22Rv1 (cell line): ENCODE data around the gene AOPEP.

ENCODE experiments used
- H3K27ac ChIP-seq: fragments of 450-650 bp; 2 replicates; pipeline ENCODE4 v1.5.1; 2017
- ZFX ChIP-seq: fragments of 450-650 bp; IDR thresholded peaks from 2 replicates; pipeline ENCODE4 v1.6.1; 2017; ENCODE audit warnings: antibody characterized with exemption, borderline replicate concordance
- TF ChIP-seq, protein P1 (sequence below): fragments of 450-650 bp; IDR thresholded peaks from 2 replicates; pipeline ENCODE4 v1.5.1; 2017; ENCODE audit warnings: mild to moderate bottlenecking

The AOPEP gene

DNA sequence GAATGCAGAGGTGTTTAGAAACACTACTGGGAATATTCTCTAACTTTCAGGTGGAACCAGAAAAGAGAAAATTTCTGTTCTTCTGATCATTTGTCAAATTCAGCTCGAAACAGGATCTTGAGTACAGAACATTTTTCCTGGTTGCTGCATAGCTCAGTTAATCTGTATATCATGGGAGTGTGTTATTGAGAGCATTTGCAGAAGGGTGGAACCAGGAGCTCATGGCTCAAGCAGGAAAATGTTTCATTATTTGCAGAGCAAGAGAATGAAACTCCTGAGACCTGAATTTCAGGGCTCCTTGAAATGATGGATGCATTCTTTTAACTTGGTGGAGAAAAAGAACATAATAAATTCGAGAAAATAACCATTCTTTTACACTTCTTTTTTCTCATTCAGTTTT lies 97.9 kb downstream of the AOPEP start:
- TF ChIP-seq, protein P1, sequence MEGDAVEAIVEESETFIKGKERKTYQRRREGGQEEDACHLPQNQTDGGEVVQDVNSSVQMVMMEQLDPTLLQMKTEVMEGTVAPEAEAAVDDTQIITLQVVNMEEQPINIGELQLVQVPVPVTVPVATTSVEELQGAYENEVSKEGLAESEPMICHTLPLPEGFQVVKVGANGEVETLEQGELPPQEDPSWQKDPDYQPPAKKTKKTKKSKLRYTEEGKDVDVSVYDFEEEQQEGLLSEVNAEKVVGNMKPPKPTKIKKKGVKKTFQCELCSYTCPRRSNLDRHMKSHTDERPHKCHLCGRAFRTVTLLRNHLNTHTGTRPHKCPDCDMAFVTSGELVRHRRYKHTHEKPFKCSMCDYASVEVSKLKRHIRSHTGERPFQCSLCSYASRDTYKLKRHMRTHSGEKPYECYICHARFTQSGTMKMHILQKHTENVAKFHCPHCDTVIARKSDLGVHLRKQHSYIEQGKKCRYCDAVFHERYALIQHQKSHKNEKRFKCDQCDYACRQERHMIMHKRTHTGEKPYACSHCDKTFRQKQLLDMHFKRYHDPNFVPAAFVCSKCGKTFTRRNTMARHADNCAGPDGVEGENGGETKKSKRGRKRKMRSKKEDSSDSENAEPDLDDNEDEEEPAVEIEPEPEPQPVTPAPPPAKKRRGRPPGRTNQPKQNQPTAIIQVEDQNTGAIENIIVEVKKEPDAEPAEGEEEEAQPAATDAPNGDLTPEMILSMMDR: no peak
- H3K27ac ChIP-seq: no peak overlapping the region

DNA sequence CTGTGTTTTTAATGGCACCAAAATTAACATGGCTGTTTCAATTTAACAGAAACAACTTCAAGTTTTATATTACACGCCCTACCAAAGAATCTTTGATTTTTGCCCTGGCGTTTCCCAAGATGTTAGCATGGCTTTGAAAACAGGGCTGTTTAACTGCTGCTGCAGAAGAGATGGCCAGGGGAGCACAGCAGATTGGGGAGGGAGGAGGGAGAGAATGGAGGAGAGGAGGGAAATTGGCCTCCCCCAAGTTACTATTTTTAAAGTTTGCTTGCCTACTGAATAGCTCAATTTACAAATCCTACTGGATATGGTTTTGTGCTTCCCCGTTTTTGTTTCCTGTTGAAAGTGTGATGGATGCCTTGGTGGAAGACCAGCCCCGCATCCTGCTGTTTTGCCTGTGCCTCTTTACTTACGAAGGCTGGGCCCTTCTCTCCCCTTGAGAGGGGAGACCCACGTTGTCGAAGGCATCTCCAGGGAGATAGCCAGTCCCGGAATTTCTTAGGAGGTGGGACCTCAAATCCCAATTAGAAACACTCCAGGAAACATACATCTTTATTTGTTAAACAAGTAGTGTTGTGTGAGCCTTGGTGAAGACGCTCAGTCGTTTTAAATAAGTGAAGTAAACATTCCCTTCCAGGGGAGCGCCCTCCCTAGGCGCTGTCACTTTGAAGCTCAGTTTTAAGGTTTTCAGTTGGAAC lies 98.6 kb downstream of the AOPEP start:
- TF ChIP-seq, protein P1: no peak
- no peak for TF ChIP-seq ZFX
- no peak overlapping the region for H3K27ac ChIP-seq

DNA sequence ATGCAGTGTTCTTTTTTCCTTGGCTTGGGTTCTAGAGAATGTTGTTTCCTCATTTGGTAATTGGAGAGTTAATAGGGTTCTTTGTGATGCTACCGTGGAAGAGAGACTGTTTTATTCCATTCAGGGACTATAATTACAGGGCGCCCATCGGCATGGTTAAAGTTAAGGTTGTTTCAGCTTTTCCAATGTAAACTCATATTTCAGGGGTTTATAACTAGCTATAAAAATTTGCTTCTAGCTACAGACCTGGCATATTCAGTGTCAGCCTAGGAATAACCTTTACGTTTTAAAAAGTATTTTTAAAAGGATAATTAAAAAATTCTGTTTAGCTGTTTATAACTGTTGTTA lies 99.1 kb downstream of the AOPEP start:
- no peak overlapping the region for H3K27ac ChIP-seq
- no peak for TF ChIP-seq ZFX
- TF ChIP-seq, protein P1: no peak

DNA sequence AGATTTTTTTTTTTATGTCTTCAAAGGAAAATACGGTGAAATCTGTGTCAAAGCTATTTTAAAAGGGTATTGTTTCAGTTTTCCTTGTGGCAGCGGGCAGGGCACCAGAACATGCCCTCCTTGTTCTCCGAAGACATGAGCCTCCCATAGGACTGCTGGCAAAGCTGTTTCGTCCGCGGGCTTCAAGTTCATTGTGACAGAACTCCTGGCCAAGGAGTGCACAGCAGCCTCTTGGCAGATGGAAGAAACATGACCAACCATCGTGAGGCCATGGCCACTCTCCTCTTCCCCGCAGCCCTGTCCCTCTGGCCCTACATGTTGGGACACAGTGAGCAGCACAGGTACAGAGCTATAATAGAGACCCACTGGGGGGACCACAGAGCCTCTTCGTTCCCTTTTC lies 99.5 kb downstream of the AOPEP start:
- TF ChIP-seq, protein P1: no peak
- TF ChIP-seq ZFX: no peak
- no peak overlapping the region for H3K27ac ChIP-seq

DNA sequence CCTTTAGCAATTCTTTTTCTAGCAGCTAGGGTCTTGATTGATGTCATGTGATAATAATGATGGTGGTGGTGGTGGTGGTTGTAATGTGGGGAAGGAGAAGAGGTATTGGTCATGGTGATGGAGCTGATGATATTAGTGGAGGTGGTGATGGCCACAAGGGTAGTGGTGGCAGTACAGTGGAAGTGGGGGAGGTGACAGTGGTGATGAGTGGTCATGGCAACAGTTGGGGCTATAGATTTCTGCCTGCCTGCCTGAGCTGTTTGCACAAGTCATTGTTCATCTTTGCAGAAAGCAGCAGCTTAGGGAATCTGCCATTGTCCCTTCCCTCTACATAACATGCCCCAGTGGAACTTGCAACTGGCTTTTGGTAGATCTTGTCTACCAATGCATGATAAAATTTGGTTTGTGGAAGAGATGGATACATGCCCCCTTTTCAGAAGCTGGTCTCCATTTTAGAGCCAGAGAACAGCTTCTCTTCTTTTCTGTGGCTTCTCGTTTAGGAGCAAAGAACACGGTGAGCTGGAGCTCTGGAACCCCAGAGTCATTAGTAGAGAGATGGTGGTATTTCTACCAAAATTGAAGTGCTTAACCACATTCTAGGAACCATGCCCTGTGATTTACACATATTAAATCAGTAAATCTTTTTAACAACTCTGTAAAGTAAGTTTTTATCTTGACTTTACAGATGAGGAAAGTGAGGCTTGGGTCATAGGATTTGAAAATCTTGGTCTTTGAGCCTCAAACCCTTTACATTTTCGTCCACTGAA lies 100.3 kb downstream of the AOPEP start:
- no peak for TF ChIP-seq ZFX
- TF ChIP-seq, protein P1: no peak
- no peak overlapping the region for H3K27ac ChIP-seq

DNA sequence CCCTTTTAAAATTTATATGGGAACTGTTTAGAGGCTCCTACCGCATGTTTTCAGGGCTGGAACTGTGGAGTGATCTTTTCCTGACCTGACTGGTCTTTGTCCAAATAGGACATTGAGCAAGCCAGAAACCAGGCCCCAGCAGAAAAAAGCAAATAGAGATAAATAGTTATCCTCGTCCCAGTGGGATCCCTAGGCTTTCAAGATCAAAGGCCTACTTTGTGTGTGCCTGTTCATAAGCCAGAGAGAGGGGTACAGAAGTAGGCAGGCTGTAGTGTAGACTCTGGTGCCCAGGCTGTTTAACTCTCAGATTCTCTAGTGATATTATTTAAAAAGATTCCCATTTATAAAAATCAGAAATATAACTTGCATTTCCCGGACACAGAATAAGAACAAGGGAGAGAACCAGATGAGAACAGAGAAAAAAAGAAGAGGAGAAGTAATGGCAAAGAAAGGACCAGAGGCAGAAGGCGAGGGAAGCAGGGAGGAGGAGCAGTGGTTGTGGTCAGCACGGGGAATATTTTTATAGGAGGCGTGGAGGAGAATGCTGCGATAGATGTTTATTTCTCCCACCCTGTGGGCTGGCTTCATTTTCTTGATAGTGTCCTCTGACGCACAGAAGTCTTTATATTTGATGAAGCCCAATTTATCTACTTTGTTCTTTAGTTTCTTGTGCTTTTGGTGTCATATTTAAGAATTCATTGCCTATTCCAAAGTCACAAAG lies 101.2 kb downstream of the AOPEP start:
- TF ChIP-seq, protein P1: no peak
- TF ChIP-seq ZFX: no peak
- H3K27ac ChIP-seq: no peak overlapping the region
